HG02763 (cell line): ENCODE results near the gene SERAC1.

Experiments used
- ATAC-seq: cut with Tn5 transposase; IDR thresholded peaks from one replicate; pipeline ENCODE4 v1.9.1; 2021; ENCODE audit warnings: mild to moderate bottlenecking, moderate library complexity; ENCODE audit not compliant: unreplicated experiment

Gene SERAC1

DNA sequence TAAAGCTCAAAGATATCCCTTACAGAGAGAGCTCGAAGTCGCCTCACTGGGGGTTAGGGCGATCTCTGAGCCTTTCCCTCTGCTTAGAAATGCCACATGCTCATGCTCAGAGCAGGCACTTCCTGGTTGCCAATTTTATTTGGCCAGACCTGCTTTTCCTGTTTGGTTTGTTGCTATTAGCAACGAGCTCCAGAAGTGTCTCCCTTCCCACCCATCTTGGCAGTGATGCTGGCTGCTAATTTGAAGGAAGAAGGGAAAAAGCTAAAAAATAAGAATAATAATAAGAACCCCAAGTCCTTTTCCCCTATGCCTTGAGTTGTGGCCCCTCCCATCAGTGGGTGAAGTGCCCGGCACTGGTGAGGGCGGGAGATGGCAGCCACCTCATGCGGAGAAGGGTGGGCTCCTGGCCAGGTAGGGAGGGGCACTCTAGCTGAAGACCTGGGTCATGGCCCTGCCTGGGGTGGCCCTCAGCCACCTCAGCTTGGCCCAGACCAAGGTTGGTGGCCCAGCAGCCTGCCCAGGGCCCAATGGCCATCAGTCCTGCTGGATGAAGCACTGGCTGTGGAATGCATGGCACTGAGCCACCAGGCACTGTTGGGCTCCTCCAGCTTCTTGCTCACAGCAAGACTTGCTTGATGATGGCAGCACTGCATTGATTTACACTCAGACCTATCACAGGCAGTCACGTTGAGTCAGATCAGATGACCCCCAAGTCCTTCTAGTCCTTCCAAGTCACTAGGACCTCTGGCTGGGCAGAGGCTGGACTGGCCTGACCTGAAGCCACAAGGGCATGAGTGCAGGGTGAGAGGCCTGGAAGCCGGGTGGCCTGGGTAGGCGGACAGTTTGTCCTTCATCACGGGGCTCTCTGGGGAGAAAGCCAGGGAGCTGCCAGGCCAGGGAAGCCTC is 107.4 kb downstream of the SERAC1 start:
- no peak for ATAC-seq
